HG03432 (cell line): Measurements from ENCODE around the gene ZDHHC7.
"Not testable (repeated sequence)": the region's sequence is repeated elsewhere in the genome, so short reads cannot be mapped to it uniquely, and the experiment has no call there.

ENCODE experiments used
- ATAC-seq: cut with Tn5 transposase; IDR thresholded peaks from one replicate; pipeline ENCODE4 v1.9.1; 2021; ENCODE audit warnings: mild to moderate bottlenecking, moderate library complexity; ENCODE audit not compliant: unreplicated experiment

Gene ZDHHC7

GRCh38 chr16:84947022-84947421 lies 64.3 kb downstream of the ZDHHC7 start:
- ATAC-seq: no peak

GRCh38 chr16:84943620-84944019 lies 67.7 kb downstream of the ZDHHC7 start:
- no peak for ATAC-seq

GRCh38 chr16:84942786-84943185 lies 68.5 kb downstream of the ZDHHC7 start:
- no peak for ATAC-seq

- ATAC-seq: no peak
These were observed 69.4 kb downstream of the ZDHHC7 start for GRCh38 chr16:84941921-84942320.

- ATAC-seq: no peak
These were observed 70.4 kb downstream of the ZDHHC7 start for GRCh38 chr16:84940670-84941551.

- ATAC-seq: not testable (repeated sequence)
These were observed 72.7 kb downstream of the ZDHHC7 start for GRCh38 chr16:84938616-84939015.

- ATAC-seq: no peak
These were observed 73.9 kb downstream of the ZDHHC7 start for GRCh38 chr16:84937196-84938005.

GRCh38 chr16:84933774-84934631 lies 77.3 kb downstream of the ZDHHC7 start:
- ATAC-seq: no peak

GRCh38 chr16:84932681-84933080 lies 78.7 kb downstream of the ZDHHC7 start:
- no peak for ATAC-seq

GRCh38 chr16:84931506-84931905 lies 79.8 kb downstream of the ZDHHC7 start:
- no peak for ATAC-seq

GRCh38 chr16:84931107-84931494 lies 80.2 kb downstream of the ZDHHC7 start:
- ATAC-seq: no peak

GRCh38 chr16:84930298-84931106 lies 80.8 kb downstream of the ZDHHC7 start:
- ATAC-seq: no peak

GRCh38 chr16:84929421-84930297 lies 81.7 kb downstream of the ZDHHC7 start:
- no peak for ATAC-seq

- no peak for ATAC-seq
These were observed 82.5 kb downstream of the ZDHHC7 start for GRCh38 chr16:84928679-84929420.

GRCh38 chr16:84927621-84928591 lies 83.4 kb downstream of the ZDHHC7 start:
- ATAC-seq: no peak

GRCh38 chr16:84926462-84926861 lies 84.9 kb downstream of the ZDHHC7 start:
- ATAC-seq: no peak

GRCh38 chr16:84925773-84926372 lies 85.5 kb downstream of the ZDHHC7 start:
- no peak for ATAC-seq
